ENCODE results near the gene MMP13. TPM values are rescaled to one million over a fixed set of nuclear protein-coding genes. Genes with fewer than 3 reads are reported as not detected.

MMP13 gene
- total RNA-seq, 1 experiment from 2014 or later, result 2.4 TPM

- Histone ChIP-seq H3K36me3 (ENCODE audit: low read depth, low read length) (no peaks in the 10 kb centered on the region), H4K20me1 (ENCODE audit: low read length) (no peaks in the 10 kb centered on the region), H3F3A (ENCODE audit: low read length, unreplicated experiment) (no peaks in the 10 kb centered on the region), H3K4me3 (ENCODE audit: low read length) (no peak overlapping the region), H3K9me2 (replicated peaks; ENCODE audit: low read length) (no peaks in the 10 kb centered on the region), H3K27ac (ENCODE audit: low read length) (no peak overlapping the region), H3K27me3 (ENCODE audit: low read length) (no peaks in the 10 kb centered on the region), H3K79me2 (ENCODE audit: low read length) (no peaks in the 10 kb centered on the region), H2AFZ (ENCODE audit: low read length) (no peak overlapping the region), H3K9ac (ENCODE audit: low read length) (no peak overlapping the region), H3K9me3 (ENCODE audit: low read length) (no peaks in the 10 kb centered on the region), H3K4me2 (ENCODE audit: low read length) (no peak overlapping the region), H3K4me1 (ENCODE audit: insufficient read depth, low read length) (peaks cover 13% of the 10 kb centered on the region)
- no peak for TF ChIP-seq EZH2phosphoT487 (IDR thresholded peaks at IDR 0.05; ENCODE audit: borderline replicate concordance, low read length)
- no peak for TF ChIP-seq CTCF (conservative IDR thresholded peaks at IDR 0.05; ENCODE audit: low read depth, low read length)
- TF ChIP-seq EZH2 (IDR thresholded peaks at IDR 0.05; ENCODE audit: low read length, unreplicated experiment), result no peak
- CTCF ChIA-PET, result no interaction called here
- DNase-seq (no peak), ATAC-seq (no peak)
- intact Hi-C loops (cut with micrococcal nuclease), result no loop called here
- BruUV-seq (replicated peaks), result no TSS peak
- POLR2A ChIA-PET (ENCODE audit: unreplicated experiment), result no interaction called here
These were observed 35.3 kb downstream of the MMP13 start for GRCh38 chr11:102920118-102920684.

- TF ChIP-seq CTCF (conservative IDR thresholded peaks at IDR 0.05; ENCODE audit: low read depth, low read length) (peak; percentile 12; the same call in 1 of the 2 replicates), EZH2phosphoT487 (IDR thresholded peaks at IDR 0.05; ENCODE audit: borderline replicate concordance, low read length) (no peak), EZH2 (IDR thresholded peaks at IDR 0.05; ENCODE audit: low read length, unreplicated experiment) (no peak)
- ChIA-PET POLR2A (ENCODE audit: unreplicated experiment) (interaction anchor here (0.5 to 0.6 kb wide), 2 partner anchors 10 to 23 kb away, joined by 3 to 18 read pairs; no protein-coding TSS in a partner anchor), CTCF (interaction anchor here (0.5 to 2.0 kb wide), 13 partner anchors 11 to 236 kb away, joined by 3 to 13 read pairs (median 5); partner anchors contain the start of gene DYNC2H1)
- Histone ChIP-seq H2AFZ (ENCODE audit: low read length) (no peak overlapping the region), H4K20me1 (ENCODE audit: low read length) (no peaks in the 10 kb centered on the region), H3K9ac (ENCODE audit: low read length) (no peak overlapping the region), H3K9me3 (ENCODE audit: low read length) (no peaks in the 10 kb centered on the region), H3K4me3 (ENCODE audit: low read length) (no peak overlapping the region), H3K27ac (ENCODE audit: low read length) (no peak overlapping the region), H3F3A (ENCODE audit: low read length, unreplicated experiment) (peaks cover 7% of the 10 kb centered on the region), H3K4me2 (ENCODE audit: low read length) (no peak overlapping the region), H3K4me1 (ENCODE audit: insufficient read depth, low read length) (peaks cover 15% of the 10 kb centered on the region), H3K27me3 (ENCODE audit: low read length) (no peaks in the 10 kb centered on the region), H3K9me2 (replicated peaks; ENCODE audit: low read length) (no peaks in the 10 kb centered on the region), H3K36me3 (ENCODE audit: low read depth, low read length) (no peaks in the 10 kb centered on the region), H3K79me2 (ENCODE audit: low read length) (no peaks in the 10 kb centered on the region)
- intact Hi-C loops (cut with micrococcal nuclease), result loop anchor here (1.0 kb wide), 1 partner anchor 182 kb away; no protein-coding TSS in a partner anchor
- no TSS peak for BruUV-seq (replicated peaks)
- DNase-seq (no peak), ATAC-seq (peak; percentile 16)
These were observed 40.5 kb downstream of the MMP13 start for GRCh38 chr11:102915044-102915375.

All from PC-3 (cell line).